Midbrain (tissue), 1 donor: ENCODE data around the gene LAMP2.

Experiments used
- DNase-seq: peaks from one replicate; lab custom pipeline; 2025; lab: John Stamatoyannopoulos, UW

The LAMP2 gene

DNA sequence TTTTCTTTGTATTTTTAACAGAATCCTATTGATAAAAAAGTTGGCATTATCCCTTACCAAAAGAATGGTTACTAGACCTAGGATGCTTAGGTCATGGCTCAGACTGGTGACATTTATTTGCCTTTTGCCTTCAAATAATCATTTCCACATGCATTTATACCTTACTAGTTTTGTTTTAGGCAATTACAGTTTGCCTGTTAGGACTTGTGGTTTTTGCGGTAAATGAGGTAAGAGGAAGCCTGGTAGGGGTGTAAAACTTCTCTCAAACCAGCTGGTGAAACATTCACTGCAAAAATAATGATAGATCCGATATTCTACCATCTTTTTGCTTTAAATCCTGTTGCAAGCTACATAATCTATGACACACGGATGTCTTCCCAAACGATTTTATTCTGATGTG, 12.1 kb downstream of the LAMP2 start:
- no peak for DNase-seq

DNA sequence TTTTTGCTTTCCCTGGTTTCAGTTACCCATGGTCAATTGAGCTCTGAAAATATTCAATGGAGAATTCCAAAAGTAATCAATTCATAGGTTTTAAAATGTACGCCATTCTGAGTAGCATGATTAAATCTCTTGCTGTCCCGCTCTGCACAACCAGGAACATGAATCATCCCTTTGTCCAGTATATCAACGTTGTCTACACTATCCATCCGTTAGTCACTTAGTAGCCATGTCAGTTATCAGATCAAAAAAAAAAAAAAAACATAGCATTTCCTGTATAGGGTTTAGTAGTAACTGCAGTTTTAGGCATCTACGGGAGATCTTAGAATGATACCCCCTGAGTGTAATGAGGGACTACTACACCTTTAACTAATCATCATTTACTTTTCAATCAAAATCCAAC, 15.1 kb downstream of the LAMP2 start:
- no peak for DNase-seq

DNA sequence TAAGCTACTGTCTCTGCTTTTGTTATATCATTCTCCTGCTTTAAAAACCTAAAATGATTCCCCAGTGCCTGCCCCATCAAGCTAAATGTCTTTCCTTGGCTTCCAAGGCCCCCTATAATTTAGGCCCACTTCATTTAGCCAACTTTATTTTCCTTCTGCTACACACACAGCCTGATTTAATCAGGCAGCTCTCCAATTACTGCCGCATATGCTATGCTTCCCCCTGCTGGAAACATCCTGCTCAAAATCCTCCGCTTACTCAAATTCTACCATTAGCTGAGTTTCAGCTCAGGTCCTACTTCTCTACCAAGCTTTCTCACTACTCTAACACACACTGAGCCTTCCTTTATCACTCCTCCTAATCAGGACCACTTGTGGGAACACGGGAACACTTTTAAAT, 17.0 kb downstream of the LAMP2 start:
- peak; percentile 46 for DNase-seq

DNA sequence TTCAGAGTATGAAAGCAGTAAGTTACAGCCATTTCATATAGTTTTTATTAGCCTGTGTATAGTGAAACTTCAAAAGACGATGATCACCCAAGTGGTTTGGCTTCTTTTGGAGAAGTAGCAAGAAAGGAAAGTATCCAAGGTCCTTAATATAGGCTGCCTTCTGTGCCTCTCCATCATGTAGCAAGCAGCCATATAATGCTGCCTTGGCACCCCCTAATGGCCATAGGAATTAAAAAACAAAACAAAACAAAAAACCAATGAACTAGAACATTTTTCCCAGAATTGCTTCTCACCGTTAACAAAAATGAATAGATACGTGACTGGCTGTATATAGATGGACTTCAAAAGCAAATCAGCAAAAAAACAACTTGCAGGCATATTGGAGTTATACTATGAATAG, 18.9 kb downstream of the LAMP2 start:
- DNase-seq, result no peak

DNA sequence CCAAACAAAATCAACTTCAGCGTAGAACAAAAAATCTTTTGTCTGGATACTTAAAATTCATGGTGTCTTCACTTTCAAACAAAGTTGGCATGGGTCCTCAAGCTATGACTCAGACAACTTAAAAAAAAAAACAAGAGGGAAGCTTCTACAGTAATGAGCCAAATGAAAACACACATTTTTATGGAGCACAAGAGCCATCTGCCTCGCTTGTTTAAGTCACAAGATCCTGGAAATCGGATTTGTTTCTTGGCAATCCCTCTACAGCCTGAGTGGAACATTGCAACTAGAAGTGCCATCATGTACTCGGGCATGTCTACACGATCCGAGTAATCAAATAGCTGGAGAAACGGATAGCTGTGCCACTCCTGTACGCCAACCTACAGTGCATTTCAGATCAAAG, 22.6 kb downstream of the LAMP2 start:
- no peak for DNase-seq

DNA sequence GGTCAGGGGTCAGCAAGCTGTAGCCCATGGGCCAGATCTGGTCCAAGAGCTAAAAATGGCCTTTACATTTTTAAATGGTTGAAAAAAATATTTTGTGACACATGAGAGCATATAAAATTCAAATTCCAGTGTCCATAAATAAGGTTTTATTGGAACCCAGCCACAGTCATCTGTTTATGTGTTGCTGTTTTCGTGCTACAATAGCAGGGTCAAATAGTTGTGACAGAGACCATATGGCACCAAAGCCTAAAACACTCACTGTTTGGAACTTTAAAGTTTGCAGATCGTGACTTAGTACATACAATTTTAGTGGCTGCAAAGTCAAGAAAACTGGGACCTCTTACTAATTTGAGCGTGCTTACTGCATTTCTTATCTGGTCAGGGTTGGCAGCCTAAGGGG, 29.2 kb downstream of the LAMP2 start:
- DNase-seq, result no peak

DNA sequence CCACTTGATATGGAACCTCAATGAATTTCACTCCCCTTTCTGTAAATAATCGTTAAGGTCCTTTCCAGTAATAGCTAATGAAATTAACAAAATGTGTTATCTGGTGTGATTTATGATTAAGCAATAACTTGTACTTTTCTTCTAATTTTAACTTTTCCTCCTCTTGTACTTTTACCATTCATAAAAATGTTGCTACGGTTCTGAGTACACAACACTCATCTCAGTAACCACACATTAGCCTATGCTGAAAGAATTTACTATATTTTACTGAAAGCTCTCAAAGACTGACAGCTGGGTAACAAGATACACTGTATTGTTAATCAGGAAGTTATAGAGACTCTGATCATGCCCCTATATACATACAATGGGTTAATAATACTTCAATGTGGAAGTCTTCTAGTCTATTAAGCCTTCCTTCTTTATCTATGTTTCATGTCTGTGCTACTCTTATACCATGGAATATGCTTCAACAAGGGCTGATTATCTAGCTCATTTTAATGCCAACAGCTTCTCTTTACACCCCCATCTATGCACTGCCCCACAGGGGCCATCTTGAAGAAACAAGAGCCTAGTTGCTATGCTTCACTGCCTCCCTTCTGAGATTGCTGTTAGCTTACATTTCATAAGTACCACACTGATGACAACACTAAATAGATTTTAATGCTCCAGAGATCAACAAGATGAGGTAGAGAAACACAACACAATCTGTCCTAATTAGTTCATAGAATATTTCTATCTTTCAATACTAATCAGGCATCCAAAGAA, 39.1 kb downstream of the LAMP2 start:
- no peak for DNase-seq

DNA sequence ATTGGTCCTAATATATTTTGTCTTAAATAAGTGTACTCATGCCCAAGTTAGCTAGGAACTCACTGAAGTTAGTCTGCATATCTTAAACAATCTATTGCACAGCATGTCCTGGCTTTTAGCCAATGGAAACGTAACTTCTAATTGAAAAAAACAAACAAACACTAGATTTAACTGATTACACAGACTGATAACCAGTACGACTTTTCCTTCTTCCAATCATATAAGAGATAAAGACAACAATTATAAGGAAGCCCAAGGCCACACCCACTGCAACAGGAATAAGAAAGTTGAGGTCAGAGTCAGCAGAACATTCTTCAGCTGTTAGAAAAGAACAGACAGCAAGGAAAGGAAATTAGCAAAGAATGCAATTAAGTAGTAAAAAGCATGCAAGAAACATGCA, 40.8 kb downstream of the LAMP2 start:
- DNase-seq, result no peak

DNA sequence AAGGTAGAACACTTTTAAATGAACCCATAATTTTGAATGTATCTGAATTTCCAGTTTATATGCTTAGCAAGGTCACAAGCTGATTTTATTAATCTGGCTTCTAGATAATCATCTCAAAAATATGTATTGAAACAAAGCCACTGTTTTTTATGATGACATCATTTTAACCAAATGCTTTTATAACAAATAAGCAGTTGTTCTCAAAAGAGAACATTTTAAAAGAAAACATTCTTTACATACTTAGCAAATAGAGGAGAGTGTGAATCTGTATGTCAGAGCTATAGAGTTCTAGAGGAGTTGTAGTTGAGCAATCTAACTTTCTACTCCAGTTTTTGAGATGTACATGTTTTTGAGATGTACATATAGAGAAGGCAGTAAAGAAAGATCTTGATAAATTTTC, 42.5 kb downstream of the LAMP2 start:
- no peak for DNase-seq

DNA sequence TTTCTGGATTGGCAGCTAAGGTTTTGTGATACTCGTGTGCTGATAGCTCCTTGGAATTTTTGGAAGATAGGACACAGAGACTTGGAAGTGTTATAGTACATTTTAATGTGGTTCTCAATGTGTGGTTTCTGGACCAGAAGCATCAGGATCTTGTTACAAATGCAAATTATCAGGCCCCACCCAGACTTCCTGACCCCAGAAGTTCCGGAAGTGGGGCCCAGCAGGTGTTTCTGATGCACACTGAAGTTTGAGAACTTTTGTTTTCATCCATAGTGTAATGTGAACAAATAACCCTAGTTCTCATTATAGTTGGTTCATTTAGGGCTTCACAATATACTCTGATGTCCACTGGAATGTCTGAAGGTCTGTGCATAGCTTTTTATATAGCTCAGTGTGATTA, 49.6 kb downstream of the LAMP2 start:
- DNase-seq, result no peak

DNA sequence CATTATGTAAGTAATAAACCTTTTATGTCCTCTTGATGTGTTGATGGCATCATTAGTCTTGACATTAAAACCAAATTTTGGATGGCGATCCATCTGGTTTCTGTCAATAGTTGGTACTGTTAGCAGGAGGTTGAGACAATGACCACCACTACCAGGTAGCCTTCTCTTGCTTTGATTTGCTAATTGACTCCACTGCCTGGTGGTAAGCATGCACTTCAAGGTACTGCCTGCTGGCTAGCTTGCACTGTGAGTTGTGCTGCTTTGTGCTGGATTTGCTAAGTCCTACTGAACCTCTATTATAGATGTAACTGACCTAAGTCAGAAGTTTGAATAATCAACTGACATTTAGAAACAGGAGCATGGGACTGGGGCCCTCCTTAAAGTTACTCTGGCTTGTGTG, 60.9 kb downstream of the LAMP2 start:
- DNase-seq, result no peak

DNA sequence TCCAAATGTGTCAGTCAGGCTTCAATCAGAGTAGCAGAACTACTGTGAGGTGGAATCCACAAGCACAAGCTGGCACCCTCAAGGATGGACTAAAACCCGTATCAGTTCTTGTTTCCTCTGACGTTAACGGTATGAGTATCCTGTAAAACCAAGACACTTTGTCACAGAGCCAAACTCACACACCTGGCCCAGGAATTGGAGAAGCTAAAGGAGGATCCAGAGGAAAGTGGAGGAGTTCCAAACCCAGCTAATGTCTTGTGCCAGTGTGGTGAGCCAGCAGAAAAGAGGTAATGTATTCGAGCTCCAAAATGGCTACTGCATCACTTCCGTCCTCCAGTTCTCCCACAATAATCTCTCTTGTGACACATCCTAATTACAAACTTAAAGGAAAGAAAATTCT, 62.5 kb downstream of the LAMP2 start:
- no peak for DNase-seq

DNA sequence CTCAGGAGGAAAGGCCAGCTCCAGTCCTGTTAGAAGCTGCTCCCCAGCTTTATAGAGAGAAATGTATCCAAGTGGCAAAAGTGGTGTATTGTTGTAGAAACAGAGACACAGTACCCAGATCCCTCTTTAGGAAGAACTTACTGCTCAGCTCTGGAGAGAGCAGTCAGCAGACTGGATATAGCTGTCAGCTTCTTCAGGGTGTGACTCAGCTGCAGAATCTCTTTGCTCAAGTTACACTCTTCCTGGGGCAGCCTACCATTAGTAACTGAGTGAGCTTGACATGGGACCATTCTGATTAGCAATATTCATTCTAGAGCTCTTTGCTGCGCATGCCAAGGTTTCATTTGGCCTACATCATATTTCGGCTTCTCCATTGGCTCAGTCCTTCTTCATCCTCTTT, 66.7 kb downstream of the LAMP2 start:
- no peak for DNase-seq

DNA sequence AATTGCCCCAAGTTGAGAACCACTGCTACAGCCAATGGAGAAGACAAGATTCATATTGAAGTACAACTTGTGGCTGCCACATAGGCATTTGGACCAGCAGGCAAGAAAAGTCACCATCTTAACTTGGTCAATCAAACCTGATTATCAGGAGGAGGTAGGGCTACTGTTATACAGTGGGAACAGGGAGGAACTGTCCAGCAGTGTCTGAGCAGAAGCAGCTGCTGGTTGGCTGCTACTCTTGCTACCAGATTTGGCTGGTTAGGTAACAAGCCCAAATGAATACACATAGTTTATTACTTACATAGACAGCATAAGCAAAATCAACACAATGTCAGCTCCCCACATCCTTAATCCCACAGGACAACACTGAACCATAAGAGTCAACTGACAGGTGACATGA, 67.8 kb downstream of the LAMP2 start:
- DNase-seq, result no peak

DNA sequence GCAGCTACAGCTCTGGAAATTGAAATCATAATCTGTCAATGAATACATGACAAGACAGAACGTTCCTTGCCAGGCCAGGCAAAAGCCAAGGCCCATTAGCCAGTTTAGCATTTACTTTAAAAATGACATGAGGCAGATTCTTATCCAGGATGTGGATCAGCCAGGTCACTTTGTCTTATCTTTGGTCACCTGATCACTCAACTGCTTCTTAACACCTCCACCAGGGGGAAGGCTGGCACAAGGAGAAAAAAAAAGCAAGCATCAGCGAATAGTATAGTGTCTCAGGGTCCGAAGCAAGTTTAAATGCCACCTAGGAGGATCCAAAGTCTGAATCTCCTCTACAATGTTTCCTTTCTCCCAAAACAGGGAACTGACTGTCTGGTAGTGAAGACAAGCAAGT, 88.4 kb downstream of the LAMP2 start:
- no peak for DNase-seq

DNA sequence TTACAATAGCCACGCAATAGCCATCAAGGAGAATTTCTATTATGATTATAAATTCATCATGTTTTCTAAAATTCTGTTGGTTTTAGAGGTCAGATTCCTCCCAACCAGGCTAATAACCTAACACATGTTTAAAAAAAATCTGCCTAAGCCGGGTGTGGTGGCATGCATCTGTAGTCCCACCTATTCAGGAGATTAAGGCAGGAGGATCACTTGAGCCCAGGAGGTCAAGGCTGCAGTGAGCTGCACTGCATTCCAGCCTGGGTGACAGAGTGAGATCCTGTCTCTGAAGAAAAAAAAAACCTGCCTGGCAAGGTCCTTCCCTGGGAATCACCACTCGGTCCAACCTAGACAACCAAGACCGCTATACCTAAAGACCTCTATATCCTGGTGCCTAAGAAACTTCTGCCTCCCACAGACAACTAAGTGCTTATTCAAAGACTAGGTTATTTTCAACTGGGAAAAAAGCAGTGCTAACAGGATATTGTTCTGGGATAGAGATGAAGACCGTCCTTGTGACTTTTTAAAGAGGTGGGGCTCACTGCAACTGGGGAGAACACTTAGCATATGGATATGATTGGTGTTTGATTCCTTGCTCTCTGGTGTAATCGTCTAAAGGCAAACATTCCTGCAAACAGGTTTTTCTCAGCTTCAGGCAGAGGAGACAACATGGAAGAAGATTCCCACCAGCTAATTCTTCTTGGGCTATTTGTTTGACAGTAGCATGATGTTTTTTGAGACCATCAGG, 89.0 kb downstream of the LAMP2 start:
- DNase-seq, result no peak

DNA sequence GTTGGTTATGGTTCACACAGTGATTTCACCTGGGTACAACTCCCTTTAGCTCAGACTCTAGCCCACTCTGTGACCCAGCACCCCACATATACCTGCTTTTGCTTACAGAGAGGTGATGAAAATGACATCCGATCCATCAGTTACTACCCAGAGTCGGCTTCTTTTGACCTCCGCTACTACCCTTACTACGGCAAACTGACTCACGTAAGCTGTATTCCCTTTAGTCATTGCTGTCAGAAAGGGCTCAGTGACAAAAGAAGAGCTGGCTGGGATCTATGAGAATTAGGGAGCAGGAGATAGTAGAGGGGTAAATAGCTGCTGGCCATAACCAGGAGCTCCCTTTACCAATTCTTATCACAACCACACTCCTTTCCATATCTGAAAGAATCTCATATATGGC, 90.5 kb downstream of the LAMP2 start:
- no peak for DNase-seq
